Epithelial cell of esophagus (primary cell): ENCODE measurements around the gene KCNB1.

Experiments
- DNase-seq: peaks from one replicate; pipeline ENCODE4 v3.0.0; 2010; ENCODE audit warnings: low read depth
- H3K4me3 ChIP-seq: 2 replicates; pipeline ENCODE4 v1.5.1; 2011; ENCODE audit warnings: mild to moderate bottlenecking, low read length, control low read depth
- TF ChIP-seq, protein P1 (sequence below): IDR thresholded peaks from 2 replicates; pipeline ENCODE4 v1.5.1; 2011; ENCODE audit warnings: low read depth, mild to moderate bottlenecking, low read length, control low read depth, inconsistent platforms; ENCODE audit not compliant: insufficient read depth; ENCODE audit errors: missing control alignments

Gene KCNB1

DNA sequence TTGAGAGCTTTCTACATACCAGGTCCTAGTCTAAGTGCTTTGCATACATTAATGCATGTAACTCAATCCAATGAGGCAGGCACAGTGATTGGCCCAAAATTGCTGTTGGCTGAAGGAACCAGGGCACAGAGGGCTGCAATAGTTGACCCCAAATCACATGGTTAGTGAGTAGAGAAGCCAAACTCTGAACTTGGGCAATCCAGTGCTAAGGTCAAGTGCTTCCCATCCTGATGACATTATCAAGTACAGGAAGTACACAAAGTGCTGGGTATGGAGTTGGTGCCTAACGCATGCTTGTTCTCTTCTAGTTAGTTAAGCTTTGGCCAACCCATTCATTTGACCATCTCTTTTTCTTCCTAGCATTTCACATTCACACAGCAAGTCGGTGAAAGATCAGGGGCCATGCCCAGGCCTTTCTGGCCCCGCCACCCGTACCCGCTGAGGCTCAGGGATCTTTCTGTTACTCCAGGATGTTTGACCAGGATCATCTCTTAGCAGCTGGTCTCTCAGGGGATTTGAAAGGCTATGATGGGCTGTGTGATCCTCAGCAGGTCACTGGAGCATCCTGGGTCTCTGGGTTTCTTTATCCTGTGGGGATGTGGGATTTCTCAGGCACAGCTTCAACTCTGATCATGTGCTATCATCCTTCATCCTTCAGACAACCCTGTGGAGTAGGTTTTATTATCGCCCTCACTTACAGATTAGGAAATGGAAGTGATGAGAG, 7.0 kb downstream of the KCNB1 start:
- DNase-seq = no peak
- no peak overlapping the region for H3K4me3 ChIP-seq
- TF ChIP-seq, protein P1, sequence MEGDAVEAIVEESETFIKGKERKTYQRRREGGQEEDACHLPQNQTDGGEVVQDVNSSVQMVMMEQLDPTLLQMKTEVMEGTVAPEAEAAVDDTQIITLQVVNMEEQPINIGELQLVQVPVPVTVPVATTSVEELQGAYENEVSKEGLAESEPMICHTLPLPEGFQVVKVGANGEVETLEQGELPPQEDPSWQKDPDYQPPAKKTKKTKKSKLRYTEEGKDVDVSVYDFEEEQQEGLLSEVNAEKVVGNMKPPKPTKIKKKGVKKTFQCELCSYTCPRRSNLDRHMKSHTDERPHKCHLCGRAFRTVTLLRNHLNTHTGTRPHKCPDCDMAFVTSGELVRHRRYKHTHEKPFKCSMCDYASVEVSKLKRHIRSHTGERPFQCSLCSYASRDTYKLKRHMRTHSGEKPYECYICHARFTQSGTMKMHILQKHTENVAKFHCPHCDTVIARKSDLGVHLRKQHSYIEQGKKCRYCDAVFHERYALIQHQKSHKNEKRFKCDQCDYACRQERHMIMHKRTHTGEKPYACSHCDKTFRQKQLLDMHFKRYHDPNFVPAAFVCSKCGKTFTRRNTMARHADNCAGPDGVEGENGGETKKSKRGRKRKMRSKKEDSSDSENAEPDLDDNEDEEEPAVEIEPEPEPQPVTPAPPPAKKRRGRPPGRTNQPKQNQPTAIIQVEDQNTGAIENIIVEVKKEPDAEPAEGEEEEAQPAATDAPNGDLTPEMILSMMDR = no peak

DNA sequence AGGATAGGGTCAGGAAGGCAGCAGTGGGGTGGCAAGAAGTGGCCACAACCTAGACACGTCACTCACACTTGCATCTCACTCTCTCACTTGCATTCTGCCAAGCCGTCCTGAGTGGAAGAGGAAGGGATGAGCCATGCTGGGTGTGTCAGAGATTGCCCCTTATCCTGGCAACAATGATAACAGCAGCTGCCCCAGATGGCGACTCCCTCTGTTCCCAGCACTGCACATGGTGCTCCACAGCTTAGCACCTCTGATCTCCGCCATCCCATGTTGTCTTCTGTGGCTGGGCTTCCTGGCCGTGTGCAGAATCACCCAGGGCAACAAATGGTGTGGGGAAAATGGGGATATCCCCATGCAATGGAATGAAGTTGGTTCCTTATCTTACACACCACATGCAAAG, 11.1 kb downstream of the KCNB1 start:
- H3K4me3 ChIP-seq = no peak overlapping the region
- no peak for DNase-seq
- TF ChIP-seq, protein P1 = no peak

DNA sequence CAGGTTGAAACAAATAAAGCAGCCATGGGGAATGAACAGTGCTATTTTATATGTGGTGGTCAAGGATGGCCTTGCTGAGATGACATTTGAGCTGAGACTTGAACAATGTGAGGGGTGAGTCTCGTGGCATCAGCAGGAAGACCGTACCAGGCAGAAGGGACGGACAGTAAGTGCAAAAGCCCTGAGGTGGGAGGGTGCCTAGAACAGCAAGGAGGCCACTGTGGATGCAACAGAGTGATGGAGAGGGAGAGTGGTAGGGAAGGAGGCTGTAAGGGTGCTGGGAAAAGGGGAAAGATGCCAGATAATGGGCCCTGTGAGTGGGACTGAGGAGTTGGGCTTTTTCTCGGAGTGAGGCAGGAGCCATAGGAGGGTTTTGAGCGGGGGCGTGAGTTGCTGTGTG, 11.5 kb downstream of the KCNB1 start:
- no peak overlapping the region for H3K4me3 ChIP-seq
- no peak for DNase-seq
- TF ChIP-seq, protein P1 = no peak

DNA sequence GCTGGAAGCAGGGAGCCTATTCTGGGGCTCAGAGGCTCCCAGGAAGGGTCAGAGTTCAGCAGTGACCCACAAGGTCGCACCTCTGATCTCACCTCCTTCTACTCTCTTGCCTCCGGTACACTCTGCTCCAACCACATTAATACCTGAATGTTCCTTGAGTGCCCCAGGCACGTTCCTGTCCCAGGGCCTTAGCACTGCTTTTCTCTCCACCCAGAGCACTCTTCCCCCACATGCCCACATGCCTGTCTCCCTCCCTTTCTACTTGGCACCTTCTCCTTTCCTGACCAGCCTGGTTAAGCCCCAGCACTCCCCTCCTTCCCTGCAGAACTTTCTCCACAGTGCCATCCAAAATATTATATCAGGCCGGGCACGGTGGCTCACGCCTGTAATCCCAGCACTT, 13.4 kb downstream of the KCNB1 start:
- DNase-seq = no peak
- no peak overlapping the region for H3K4me3 ChIP-seq
- TF ChIP-seq, protein P1 = no peak

DNA sequence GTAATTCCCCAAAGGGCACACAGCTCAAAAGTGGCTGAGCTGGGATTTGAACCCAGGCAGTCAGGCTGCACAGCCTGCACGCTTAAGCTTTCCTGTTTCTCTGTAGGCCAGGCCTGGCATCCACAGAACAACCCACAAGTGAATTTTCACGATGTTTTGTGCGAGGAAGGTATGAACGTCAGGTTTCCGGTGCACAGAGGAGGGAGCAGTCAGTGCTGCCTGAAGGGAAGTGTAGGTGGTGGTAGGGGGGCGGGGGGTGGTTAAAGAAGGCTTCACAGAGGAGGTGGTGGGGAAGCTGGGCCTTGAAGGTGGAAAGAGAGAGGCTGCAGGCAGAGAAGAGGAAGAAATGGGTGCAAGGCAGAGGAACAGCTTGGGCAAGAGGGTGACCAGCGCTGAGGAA, 14.1 kb downstream of the KCNB1 start:
- no peak for DNase-seq
- TF ChIP-seq, protein P1 = no peak
- no peak overlapping the region for H3K4me3 ChIP-seq

DNA sequence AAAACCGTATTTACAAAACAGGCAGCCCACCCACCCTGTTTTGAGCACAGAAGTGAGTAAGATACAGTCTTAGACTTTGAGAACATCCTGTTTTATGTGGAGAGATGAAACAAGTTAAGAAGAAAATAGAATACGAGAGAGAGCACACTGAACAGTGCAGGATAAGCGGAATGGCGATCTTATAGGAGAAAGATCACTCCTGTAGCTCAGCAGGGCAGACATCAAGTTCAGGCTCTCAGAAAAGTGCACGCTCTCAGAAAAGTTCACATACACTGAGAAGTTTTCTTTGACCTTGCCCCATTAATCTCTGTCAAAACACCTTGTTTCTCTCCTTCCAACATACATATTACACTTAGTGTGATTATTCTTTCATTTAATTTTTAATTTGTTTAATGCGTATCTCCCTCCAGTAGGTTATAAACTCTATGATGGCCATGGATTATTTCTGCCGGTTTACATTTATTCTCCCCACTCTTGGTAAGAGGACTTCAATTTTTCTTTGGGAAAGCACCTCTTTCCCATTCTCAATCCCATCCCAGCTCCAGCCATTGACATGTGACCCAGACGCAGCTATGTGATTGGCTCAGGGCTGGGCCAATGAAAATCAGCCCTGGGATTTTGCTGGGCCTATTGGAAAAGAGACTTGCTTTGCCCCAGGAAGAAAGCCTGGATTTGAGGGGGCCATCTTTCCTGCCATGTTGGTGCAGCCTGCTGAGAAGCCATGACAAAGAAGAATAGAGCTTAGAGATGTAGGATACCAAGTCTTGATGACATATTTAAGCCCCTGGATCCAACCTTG, 16.2 kb downstream of the KCNB1 start:
- no peak overlapping the region for H3K4me3 ChIP-seq
- no peak for DNase-seq
- TF ChIP-seq, protein P1 = no peak

DNA sequence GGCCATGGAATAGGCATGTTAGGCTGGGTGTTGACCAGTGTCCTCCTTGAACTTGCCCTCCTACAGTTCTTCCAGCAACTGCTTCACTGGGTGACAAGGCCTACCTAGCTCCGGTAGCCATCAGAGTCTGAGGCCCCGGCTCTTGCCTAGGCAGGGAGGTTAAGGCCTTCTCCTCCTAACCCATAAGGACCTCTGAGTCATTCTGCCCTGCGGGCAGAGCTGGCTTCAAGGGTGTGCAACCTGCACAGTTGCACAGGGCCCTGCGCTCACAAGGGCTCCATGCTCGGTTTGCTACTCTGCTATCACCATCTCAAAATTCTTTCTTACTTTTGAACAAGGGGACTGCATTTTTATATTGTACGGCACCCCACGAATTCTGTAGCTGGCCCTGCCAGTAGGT, 17.9 kb downstream of the KCNB1 start:
- TF ChIP-seq, protein P1 = no peak
- no peak overlapping the region for H3K4me3 ChIP-seq
- no peak for DNase-seq
